ENCODE results near the gene LMO7. TPM values are rescaled to one million over a fixed set of nuclear protein-coding genes. Genes with fewer than 3 reads are reported as not detected.

Gene LMO7
- total RNA-seq, 1 experiment from 2014 or later = 11.8 TPM

GRCh38 chr13:75723901-75724300 lies 87.8 kb downstream of the LMO7 start:
- no TSS peak for BruUV-seq (replicated peaks)
- no peak for TF ChIP-seq TCF7L2 (IDR thresholded peaks at IDR 0.05; ENCODE audit: low read depth, low read length)
- TF ChIP-seq CTCF (IDR thresholded peaks at IDR 0.05) = no peak
- no peak for TF ChIP-seq SIN3A (IDR thresholded peaks at IDR 0.05; ENCODE audit: borderline replicate concordance, insufficient read depth, low read depth, low read length)
- no peak for TF ChIP-seq POLR2AphosphoS5 (IDR thresholded peaks at IDR 0.05; ENCODE audit: low read depth, low read length)
- TF ChIP-seq REST (IDR thresholded peaks at IDR 0.05; ENCODE audit: insufficient read depth in 1 of 2, low read depth in 2 of 2, low read length in 1 of 2) = no peak
- no peaks in the 10 kb centered on the region for H3K9me3 ChIP-seq (ENCODE audit: control insufficient read depth, insufficient read depth, low read depth, low read length)
- ATAC-seq (no peak), DNase-seq (ENCODE audit: low read depth, low spot score) (no peak)
- no peaks in the 10 kb centered on the region for H3K4me1 ChIP-seq (ENCODE audit: control insufficient read depth, insufficient read depth, low read length)
- CTCF ChIA-PET = no interaction called here
- no peaks in the 10 kb centered on the region for H3K27me3 ChIP-seq (ENCODE audit: control insufficient read depth, insufficient read depth, low read length)
- no peaks in the 10 kb centered on the region for H3K36me3 ChIP-seq (ENCODE audit: control insufficient read depth, insufficient read depth, low read length)
- intact Hi-C loops (cut with micrococcal nuclease; ENCODE audit: unreplicated experiment) = no loop called here
- POLR2A ChIA-PET = no interaction called here
- in situ Hi-C loops (cut with HindIII; ENCODE audit: low pct_unique_long_range_greater_than_20kb, low sequenced_read_pairs) = no loop called here
- H3K4me3 ChIP-seq (ENCODE audit: low read depth in 2 of 2, low read length in 2 of 2) = no peak overlapping the region
- H3K27ac ChIP-seq (ENCODE audit: low read length) = no peak overlapping the region

GRCh38 chr13:75724752-75725517 lies 88.8 kb downstream of the LMO7 start:
- ChIA-PET POLR2A (no interaction called here), CTCF (no interaction called here)
- no peak overlapping the region for H3K27ac ChIP-seq (ENCODE audit: low read length)
- H3K27me3 ChIP-seq (ENCODE audit: control insufficient read depth, insufficient read depth, low read length) = no peaks in the 10 kb centered on the region
- BruUV-seq (replicated peaks) = no TSS peak
- H3K4me1 ChIP-seq (ENCODE audit: control insufficient read depth, insufficient read depth, low read length) = no peaks in the 10 kb centered on the region
- in situ Hi-C loops (cut with HindIII; ENCODE audit: low pct_unique_long_range_greater_than_20kb, low sequenced_read_pairs) = no loop called here
- no peak overlapping the region for H3K4me3 ChIP-seq (ENCODE audit: low read depth in 2 of 2, low read length in 2 of 2)
- no peaks in the 10 kb centered on the region for H3K9me3 ChIP-seq (ENCODE audit: control insufficient read depth, insufficient read depth, low read depth, low read length)
- no peak for TF ChIP-seq TCF7L2 (IDR thresholded peaks at IDR 0.05; ENCODE audit: low read depth, low read length)
- TF ChIP-seq POLR2AphosphoS5 (IDR thresholded peaks at IDR 0.05; ENCODE audit: low read depth, low read length) = no peak
- no peak for TF ChIP-seq REST (IDR thresholded peaks at IDR 0.05; ENCODE audit: insufficient read depth in 1 of 2, low read depth in 2 of 2, low read length in 1 of 2)
- no peak for TF ChIP-seq SIN3A (IDR thresholded peaks at IDR 0.05; ENCODE audit: borderline replicate concordance, insufficient read depth, low read depth, low read length)
- no peak for TF ChIP-seq CTCF (IDR thresholded peaks at IDR 0.05)
- ATAC-seq = no peak
- intact Hi-C loops (cut with micrococcal nuclease; ENCODE audit: unreplicated experiment) = no loop called here
- no peaks in the 10 kb centered on the region for H3K36me3 ChIP-seq (ENCODE audit: control insufficient read depth, insufficient read depth, low read length)
- DNase-seq (ENCODE audit: low read depth, low spot score) = no peak

Measured in Panc1 (cell line).